GM12891 (cell line): ENCODE measurements around the gene PARP2.

Source experiments
- POLR2A ChIP-seq: IDR thresholded peaks from 2 replicates; pipeline ENCODE4 v1.6.1; 2011; ENCODE audit warnings: low read depth, low read length, control low read depth
- POLR2AphosphoS5 ChIP-seq: IDR thresholded peaks from 2 replicates; pipeline ENCODE4 v1.6.1; 2011; ENCODE audit warnings: low read depth, low read length, control low read depth
- SPI1 ChIP-seq: IDR thresholded peaks from 2 replicates; pipeline ENCODE4 v1.6.1; 2011; ENCODE audit warnings: low read depth, low read length, control low read depth

GRCh38 chr14:20383636-20384035, 40.2 kb downstream of the PARP2 start:
- TF ChIP-seq POLR2A, result no peak
- TF ChIP-seq POLR2AphosphoS5, result no peak
- TF ChIP-seq SPI1, result no peak
